PC-3 (cell line): ENCODE results near the gene SORL1. TPM values are rescaled to one million over a fixed set of nuclear protein-coding genes. Genes with fewer than 3 reads are reported as not detected.

Experiments
- ATAC-seq: fragments of 200-7000 bp; cut with Tn5 transposase; 2 replicates; pipeline ENCODE4 v1.9.1; 2020; ENCODE audit warnings: mild to moderate bottlenecking, moderate library complexity
- BruUV-seq: library from RNA; stranded (reverse); fragments of 400-500 nt; replicated peaks from 2 replicates; lab custom pipeline; 2021; lab: Mats Ljungman, UMichigan
- CTCF ChIA-PET: fragments of 300-600 bp; sonication (Branson Sonifier 250); formaldehyde crosslinking; loops from one replicate; lab custom pipeline; 2022; ENCODE audit warnings: antibody characterized with exemption; lab: Charles Lee
- POLR2A ChIA-PET: fragments of 300-600 bp; sonication (Branson Sonifier 250); formaldehyde crosslinking; loops from one replicate; lab custom pipeline; 2022; ENCODE audit warnings: antibody characterized with exemption; ENCODE audit not compliant: unreplicated experiment; lab: Charles Lee
- DNase-seq: peaks from one replicate; pipeline ENCODE4 v3.0.0-alpha.2; 2015
- H2AFZ ChIP-seq: fragments of 300-600 bp; sonication (generic); 2 replicates; pipeline ENCODE4 v1.6.0; 2016; ENCODE audit warnings: antibody characterized with exemption, low read length
- H3F3A ChIP-seq: fragments of 300-600 bp; sonication (generic); one replicate; pipeline ENCODE4 v1.6.0; 2017; ENCODE audit warnings: antibody characterized with exemption, low read length, control low read depth, mild to moderate bottlenecking; ENCODE audit not compliant: unreplicated experiment
- H3K27ac ChIP-seq: fragments of 300-600 bp; sonication (generic); 2 replicates; pipeline ENCODE4 v1.5.1; 2016; ENCODE audit warnings: mild to moderate bottlenecking, low read length
- H3K27me3 ChIP-seq: fragments of 300-600 bp; sonication (generic); 2 replicates; pipeline ENCODE4 v1.6.1; 2016; ENCODE audit warnings: low read length, mixed read lengths
- H3K36me3 ChIP-seq: fragments of 300-600 bp; sonication (generic); 2 replicates; pipeline ENCODE4 v1.6.1; 2016; ENCODE audit warnings: low read depth, mixed run types, low read length, mixed read lengths
- H3K4me1 ChIP-seq: fragments of 300-600 bp; sonication (generic); 2 replicates; pipeline ENCODE4 v1.5.1; 2016; ENCODE audit warnings: low read length; ENCODE audit not compliant: insufficient read depth
- H3K4me2 ChIP-seq: fragments of 300-600 bp; sonication (generic); 2 replicates; pipeline ENCODE4 v1.6.0; 2016; ENCODE audit warnings: low read length
- H3K4me3 ChIP-seq: fragments of 300-600 bp; sonication (generic); 2 replicates; pipeline ENCODE4 v1.5.1; 2016; ENCODE audit warnings: mild to moderate bottlenecking, low read length, mixed read lengths
- H3K79me2 ChIP-seq: fragments of 300-600 bp; sonication (generic); 2 replicates; pipeline ENCODE4 v1.6.1; 2017; ENCODE audit warnings: low read length, mixed read lengths
- H3K9ac ChIP-seq: fragments of 300-600 bp; sonication (generic); 2 replicates; pipeline ENCODE4 v1.6.0; 2016; ENCODE audit warnings: mild to moderate bottlenecking, low read length
- H3K9me2 ChIP-seq: fragments of 300-600 bp; sonication (generic); replicated peaks from 2 replicates; pipeline ENCODE4 v1.6.1; 2016; ENCODE audit warnings: mixed run types, low read length, mixed read lengths
- H3K9me3 ChIP-seq: fragments of 300-600 bp; sonication (generic); 2 replicates; pipeline ENCODE4 v1.6.1; 2016; ENCODE audit warnings: low read length, mixed read lengths
- H4K20me1 ChIP-seq: fragments of 300-600 bp; sonication (generic); 2 replicates; pipeline ENCODE4 v1.6.1; 2016; ENCODE audit warnings: low read length, mixed read lengths
- CTCF ChIP-seq: fragments of 300-600 bp; sonication (generic); conservative IDR thresholded peaks from 2 replicates; pipeline ENCODE4 v1.5.1; 2017; ENCODE audit warnings: antibody characterized with exemption, low read depth, mild to moderate bottlenecking, low read length
- EZH2 ChIP-seq: fragments of 300-600 bp; sonication (generic); IDR thresholded peaks from one replicate; pipeline ENCODE4 v1.6.1; 2017; ENCODE audit warnings: antibody characterized with exemption, mild to moderate bottlenecking, low read length; ENCODE audit not compliant: unreplicated experiment
- EZH2phosphoT487 ChIP-seq: fragments of 300-600 bp; sonication (generic); IDR thresholded peaks from 2 replicates; pipeline ENCODE4 v1.6.1; 2018; ENCODE audit warnings: mild to moderate bottlenecking, antibody characterized with exemption, low read length, borderline replicate concordance
- intact Hi-C: fragments of 100-400 bp; cut with micrococcal nuclease; formaldehyde crosslinking; loops from 2 replicates; pipeline ENCODE4 v1.9.0; 2023
- total RNA-seq: library from RNA; depleted of rRNA; stranded (reverse); fragments of >200 nt; gene quantifications from 2 replicates; pipeline ENCODE4 v1.2.3, GENCODE V29; 2014

The SORL1 gene
- total RNA-seq, 1 experiment from 2014 or later: 53.7 TPM

DNA sequence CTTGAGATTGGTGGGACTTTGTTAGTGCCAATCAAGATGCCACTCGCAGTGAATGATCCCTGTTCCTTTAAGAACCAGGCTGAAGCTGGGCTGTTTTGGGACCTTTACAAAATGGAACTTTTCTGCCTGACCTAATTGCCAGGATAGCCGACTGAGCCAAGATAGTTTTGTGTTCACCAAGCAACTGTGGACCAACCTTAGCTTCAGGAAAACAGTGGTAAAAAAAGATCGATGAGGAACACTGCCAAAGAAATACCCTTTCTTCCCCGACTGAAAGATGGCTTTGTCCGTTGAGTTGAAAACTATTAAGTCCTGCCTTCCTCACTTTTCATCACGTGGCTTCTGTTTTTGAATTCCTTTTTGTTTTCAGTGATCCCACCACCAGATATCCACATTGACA lies 158.6 kb downstream of the SORL1 start:
- Histone ChIP-seq H2AFZ (no peak overlapping the region), H4K20me1 (no peaks in the 10 kb centered on the region), H3K4me2 (no peak overlapping the region), H3K27me3 (no peaks in the 10 kb centered on the region), H3K9ac (no peak overlapping the region), H3K27ac (no peak overlapping the region), H3K79me2 (no peaks in the 10 kb centered on the region), H3K4me1 (peaks cover 22% of the 10 kb centered on the region), H3F3A (no peaks in the 10 kb centered on the region), H3K9me2 (no peaks in the 10 kb centered on the region), H3K36me3 (peaks cover 43% of the 10 kb centered on the region), H3K9me3 (no peaks in the 10 kb centered on the region), H3K4me3 (no peak overlapping the region)
- ChIA-PET CTCF (no interaction called here), POLR2A (interaction anchor here (0.7 kb wide), 1 partner anchor 517 kb away, joined by 3 read pairs; no protein-coding TSS in a partner anchor)
- ATAC-seq (no peak), DNase-seq (no peak)
- TF ChIP-seq EZH2phosphoT487 (no peak), CTCF (no peak), EZH2 (no peak)
- intact Hi-C loops: no loop called here
- no TSS peak for BruUV-seq

GRCh38 chr11:121611242-121611641 lies 159.1 kb downstream of the SORL1 start:
- no TSS peak for BruUV-seq
- intact Hi-C loops: no loop called here
- H3K4me2 ChIP-seq: no peak overlapping the region
- no peak overlapping the region for H3K27ac ChIP-seq
- no peaks in the 10 kb centered on the region for H3K9me3 ChIP-seq
- H3F3A ChIP-seq: no peaks in the 10 kb centered on the region
- H3K4me1 ChIP-seq: peaks cover 27% of the 10 kb centered on the region
- no peak overlapping the region for H3K9ac ChIP-seq
- no peaks in the 10 kb centered on the region for H3K9me2 ChIP-seq
- H2AFZ ChIP-seq: no peak overlapping the region
- DNase-seq: no peak
- ChIA-PET CTCF (no interaction called here), POLR2A (no interaction called here)
- no peaks in the 10 kb centered on the region for H3K27me3 ChIP-seq
- no peaks in the 10 kb centered on the region for H4K20me1 ChIP-seq
- no peak for TF ChIP-seq EZH2phosphoT487
- TF ChIP-seq EZH2: no peak
- no peak for TF ChIP-seq CTCF
- no peak for ATAC-seq
- H3K36me3 ChIP-seq: peaks cover 46% of the 10 kb centered on the region
- H3K4me3 ChIP-seq: no peak overlapping the region
- no peaks in the 10 kb centered on the region for H3K79me2 ChIP-seq

DNA sequence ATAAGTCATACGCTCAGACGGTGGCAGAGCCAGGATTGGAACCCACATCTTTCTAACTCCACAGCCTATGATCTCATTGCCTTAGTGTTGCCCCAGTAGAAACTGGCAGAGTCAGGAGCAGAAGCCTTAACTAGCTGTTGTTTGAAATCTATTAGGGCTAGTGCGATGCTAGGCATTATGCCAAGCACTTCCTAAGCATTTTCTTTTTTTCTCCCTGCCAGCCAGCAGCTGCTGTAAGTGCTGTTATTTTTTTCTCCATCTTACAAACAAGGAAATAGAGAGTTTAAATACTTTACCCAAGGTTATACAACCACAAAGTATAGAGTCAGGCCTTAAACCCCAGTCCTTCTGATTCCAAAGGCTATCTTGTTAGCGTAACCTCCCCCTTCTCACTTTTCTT lies 161.6 kb downstream of the SORL1 start:
- no peaks in the 10 kb centered on the region for H3K27me3 ChIP-seq
- no peaks in the 10 kb centered on the region for H4K20me1 ChIP-seq
- ChIA-PET POLR2A (no interaction called here), CTCF (interaction anchor here (0.6 kb wide), 1 partner anchor 41 kb away, joined by 3 read pairs; no protein-coding TSS in a partner anchor)
- H2AFZ ChIP-seq: no peak overlapping the region
- no peaks in the 10 kb centered on the region for H3F3A ChIP-seq
- H3K4me3 ChIP-seq: no peak overlapping the region
- no peak for DNase-seq
- no peaks in the 10 kb centered on the region for H3K9me2 ChIP-seq
- no peaks in the 10 kb centered on the region for H3K9me3 ChIP-seq
- peaks cover 38% of the 10 kb centered on the region for H3K36me3 ChIP-seq
- peaks cover 27% of the 10 kb centered on the region for H3K4me1 ChIP-seq
- H3K79me2 ChIP-seq: no peaks in the 10 kb centered on the region
- no peak overlapping the region for H3K9ac ChIP-seq
- no peak overlapping the region for H3K27ac ChIP-seq
- intact Hi-C loops: loop anchor here (2.0 kb wide), 1 partner anchor 17 kb away; no protein-coding TSS in a partner anchor
- ATAC-seq: peak; percentile 5; the same call in 1 of the 2 replicates
- BruUV-seq: no TSS peak
- no peak overlapping the region for H3K4me2 ChIP-seq
- no peak for TF ChIP-seq EZH2
- no peak for TF ChIP-seq CTCF
- no peak for TF ChIP-seq EZH2phosphoT487
